CD4-positive, alpha-beta T cell treated with Interleukin-15 for 4 hours (primary cell): Measurements from ENCODE around the gene TIMM44.
A peak's percentile ranks its signal among the peaks of the same experiment; 100 is the strongest.
"Not testable (repeated sequence)": the region's sequence is repeated elsewhere in the genome, so short reads cannot be mapped to it uniquely, and the experiment has no call there.

Experiments used
- DNase-seq: peaks from one replicate; pipeline ENCODE4 v3.0.0-alpha.2; 2020; ENCODE audit warnings: low spot score

TIMM44 gene

DNA sequence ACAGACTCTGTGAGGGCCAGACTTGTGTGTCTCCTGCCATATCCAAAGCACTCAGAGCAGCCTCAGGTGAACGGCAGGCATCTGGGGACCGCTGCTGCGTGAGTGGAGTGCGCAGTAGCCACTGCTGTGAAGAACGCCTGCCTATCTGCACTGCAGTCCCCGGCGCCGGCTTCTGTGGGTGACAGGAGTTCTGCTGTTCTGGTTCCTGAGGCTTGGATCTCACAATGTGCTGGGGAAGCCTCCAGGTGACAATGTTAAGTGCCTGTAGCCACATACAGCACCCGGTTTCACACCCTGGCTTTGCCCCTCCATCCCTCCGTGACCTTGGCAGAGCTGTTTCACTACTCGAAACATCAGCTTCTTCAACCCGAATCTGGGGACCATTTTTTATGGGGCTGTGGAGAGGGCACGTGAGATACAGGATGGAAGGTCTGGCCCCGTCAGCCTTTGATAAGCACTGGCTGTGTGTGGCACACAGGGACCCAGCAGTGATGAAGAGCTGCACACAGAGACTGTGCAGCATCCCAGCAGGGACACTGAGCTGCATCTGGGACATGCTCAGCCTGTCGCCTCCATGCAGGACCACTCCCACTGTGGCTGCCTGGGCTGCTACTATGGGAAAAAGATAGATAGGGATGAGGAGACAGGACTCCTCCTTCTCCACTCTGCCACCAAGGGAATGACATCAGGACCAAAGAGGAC is 33.7 kb upstream of the TIMM44 start:
- DNase-seq = no peak

DNA sequence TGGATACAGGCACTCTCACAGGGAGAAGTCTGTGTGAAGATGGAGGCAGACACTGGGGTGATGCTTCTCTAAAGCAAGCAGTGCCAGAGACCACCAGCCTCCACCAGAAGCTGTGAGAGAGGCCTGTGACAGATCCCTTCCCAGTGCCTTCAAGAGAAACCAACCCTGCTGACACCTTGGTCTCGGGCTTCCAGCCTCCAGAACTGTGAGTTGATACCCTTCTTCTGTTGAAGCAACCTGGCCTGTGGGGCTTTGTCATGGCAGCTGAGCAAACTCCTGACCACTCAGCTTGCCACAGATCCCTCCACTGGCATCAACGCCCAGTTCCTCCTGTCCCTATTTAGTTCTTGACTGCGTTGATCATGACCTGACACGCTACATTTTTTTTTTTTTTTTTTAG is 33.0 kb upstream of the TIMM44 start:
- no peak for DNase-seq

DNA sequence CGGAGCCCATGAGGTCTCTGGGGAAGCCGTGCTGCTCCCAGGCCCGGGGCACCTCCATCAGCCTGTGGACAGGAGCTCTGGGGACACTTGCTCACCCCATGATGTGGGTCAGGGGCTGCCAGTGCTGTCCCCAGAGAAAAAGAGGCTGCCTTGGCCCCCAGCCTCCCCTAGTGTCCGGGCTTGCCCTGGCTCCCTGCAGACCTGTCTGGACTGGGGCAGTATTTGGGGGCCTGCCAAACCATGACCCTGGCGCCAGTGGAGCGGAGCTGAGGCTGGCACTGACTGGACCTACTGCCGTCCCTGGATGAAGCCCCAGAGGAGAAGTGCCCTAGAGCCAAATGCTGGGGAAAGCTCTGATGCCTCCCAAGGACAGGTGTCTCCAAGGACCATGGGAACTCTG is 31.6 kb upstream of the TIMM44 start:
- no peak for DNase-seq

DNA sequence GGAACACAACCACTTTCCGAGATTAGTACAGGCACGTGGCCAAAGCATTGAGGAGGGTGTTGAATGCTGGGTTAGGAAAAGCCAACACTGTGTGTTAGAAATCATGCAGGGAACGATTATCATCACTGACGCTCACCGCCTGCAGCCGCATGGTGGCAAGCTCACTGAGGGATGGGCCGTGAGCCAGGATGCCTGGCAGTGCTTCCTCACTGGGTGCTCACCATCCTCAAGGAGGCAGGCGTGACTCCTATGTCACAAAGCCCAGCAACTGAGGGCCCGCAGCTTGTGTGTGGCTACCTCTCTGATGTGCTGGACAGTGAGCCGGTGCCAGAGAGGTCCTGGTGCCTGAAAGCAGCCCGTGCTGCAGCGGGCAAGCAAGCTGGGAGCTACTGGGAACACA is 30.4 kb upstream of the TIMM44 start:
- no peak for DNase-seq

DNA sequence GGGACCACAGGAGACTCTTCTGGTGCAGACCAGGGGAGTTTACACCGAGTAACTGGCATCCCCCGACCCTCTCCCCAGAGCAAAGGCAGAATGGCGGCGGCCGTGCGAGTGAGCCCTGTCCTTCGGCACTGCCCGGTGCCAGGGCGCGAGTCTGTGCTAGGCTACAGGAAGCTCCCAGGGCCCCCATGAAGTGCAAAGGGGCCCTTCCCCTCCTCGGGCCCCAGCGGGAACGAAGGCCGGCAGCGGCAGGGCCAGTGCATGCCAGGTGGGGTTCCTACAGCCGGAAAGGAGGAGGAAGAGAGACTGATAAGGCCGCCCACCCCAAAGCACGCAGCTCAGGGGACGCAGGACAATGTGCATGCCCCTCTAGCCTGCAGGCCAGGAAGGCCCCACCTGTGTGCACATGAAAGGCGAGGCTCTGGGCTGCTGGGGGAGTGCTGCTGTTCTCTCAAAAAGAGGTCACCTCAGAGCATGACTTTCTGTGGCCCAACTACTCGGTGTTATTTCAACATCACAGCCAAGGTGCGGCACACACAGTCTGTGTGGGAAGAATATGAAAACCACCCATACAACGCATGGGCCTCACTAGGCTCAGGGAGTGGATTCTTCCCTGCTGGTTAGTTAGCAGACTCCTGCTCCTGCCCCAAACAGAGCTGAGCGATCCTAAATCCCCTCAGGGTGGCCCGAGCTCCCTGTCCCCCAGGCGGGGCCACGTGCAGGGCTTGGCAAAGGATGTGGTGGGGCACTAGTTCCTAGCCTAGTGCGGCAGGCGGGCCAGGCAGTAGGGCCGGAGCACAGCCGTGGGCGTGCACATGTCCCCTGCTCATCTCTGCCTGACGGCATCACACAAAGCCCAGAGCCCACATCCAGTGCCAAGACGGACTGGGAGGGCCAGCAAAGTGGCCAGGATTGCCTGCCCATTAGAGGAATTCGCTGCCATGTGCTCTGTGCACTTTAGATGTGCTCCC is 28.4 kb upstream of the TIMM44 start:
- no peak for DNase-seq

DNA sequence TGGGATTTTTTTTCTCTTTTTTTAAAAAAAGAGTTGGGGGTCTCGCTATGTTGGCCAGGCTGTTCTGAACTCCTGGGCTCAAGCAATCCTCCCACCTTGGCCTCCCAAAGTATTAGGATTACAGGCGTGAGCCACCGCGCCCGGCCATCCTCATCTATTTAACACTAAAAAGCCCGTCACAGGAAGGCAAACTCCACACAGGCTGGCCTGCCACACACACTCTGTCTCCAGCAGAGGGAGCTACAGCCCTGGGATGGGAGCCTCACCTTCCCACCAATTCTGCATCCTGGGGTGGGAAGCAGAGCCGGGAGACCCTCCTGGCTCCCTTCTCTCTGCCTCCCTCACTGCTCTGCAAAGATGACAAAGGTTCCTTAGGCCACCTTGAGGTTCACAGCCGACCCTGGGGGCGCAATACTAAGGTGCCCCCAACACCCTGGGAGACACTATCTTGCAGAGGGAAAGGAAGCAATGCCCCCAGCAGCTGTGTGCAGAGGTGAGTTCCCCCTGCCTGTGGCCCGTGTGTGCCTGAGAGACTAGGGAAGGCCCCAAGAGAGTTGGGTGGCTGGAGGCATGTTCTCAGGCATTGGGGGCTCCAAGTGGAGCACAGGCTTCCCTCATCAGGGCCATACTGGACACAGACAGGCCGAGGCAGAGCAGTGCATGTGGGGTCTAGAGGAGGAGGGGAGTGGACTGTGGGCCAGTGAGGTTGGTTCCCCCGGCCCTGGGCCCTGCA is 27.4 kb upstream of the TIMM44 start:
- peak; percentile 12 for DNase-seq

DNA sequence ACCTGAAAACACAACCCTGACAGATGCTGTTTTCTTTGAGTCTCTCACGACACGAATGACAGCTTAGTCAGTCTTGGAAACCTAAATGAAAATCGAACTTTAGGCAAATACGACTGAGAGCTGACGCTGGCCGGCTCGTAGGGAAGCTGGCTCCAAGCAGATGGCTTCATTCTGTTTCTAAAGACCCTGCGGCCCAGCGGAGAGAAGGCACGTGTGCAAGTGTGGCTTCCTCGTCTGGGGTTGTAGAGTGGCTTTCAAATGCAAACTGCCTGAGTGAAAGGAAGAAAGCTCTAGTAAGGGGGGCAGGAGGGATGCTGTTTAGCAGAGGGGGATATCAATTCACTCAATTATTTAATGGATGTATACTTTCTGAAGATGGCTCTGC is 26.1 kb upstream of the TIMM44 start:
- no peak for DNase-seq

DNA sequence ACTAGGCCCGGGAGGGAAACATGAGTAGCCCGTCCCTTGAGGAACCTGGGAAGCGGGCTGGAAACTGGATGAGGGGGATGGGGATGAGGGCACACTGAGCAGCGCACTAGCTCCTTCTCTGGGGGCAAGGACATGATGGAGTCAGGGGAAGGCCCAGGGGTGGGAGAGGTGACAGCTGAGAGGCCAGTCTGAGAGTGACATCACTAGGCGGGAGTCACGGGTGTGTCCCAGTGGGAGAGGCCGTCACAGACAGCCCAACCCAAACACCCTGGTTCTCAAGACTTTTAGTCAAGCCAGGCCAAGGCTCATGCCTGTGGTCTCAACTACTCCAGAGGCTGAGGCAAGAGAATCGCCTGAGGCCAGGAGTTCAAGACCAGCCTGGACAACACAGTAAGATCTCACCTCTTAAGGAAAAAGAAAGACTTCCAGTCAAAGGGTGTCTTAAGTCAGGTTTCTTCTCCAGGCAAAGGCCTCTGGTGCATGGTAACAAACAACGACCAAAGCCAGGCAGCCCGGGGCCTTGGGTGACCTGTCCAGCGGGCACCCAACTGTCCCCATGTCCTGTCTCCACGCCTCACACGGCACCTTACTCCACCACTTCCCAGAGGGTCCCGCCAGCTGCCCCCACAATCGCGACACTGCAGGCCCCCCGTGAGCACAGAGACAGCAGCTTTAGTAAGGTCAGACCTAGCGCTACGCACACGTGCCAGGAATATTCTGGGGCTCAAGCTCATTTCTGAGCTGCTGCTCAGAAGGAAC is 25.5 kb upstream of the TIMM44 start:
- no peak for DNase-seq

DNA sequence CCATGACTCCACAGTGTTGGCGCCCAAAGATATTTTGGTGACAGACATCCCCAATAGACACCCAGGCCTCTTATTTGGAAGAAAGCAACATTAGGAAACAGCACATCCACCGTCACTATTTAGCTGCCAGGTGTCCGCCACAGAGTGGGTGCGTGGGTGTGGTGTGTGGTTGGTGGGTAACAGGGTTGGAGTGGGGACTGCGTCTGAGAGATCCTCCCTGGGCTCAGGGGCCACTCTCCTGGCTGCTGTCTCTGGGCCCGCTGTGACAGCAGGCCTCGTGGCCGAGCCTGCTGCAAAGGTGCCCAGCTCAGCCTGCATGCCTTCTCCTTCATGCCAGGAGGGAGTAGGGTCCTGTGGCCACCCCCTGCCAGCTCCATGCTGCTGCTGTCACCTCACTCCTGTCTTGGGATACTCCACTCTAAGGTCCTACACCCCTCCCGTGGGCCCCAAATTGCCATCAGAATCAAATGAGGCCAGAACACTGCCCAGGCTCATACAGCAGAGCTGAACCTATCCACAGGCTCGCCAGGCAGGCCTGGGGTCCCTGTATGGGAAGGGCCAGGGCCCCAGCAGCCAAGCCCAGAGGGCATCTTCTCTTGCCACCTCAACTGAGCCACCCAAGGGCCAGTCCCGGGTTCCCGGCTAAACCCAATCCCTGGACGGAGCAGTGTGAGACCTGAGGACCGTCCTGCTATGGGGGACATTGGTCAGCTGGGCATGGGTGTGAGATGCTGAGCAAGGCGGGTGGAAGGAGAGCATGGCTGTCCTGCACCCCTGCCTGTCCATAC is 24.7 kb upstream of the TIMM44 start:
- DNase-seq = no peak

DNA sequence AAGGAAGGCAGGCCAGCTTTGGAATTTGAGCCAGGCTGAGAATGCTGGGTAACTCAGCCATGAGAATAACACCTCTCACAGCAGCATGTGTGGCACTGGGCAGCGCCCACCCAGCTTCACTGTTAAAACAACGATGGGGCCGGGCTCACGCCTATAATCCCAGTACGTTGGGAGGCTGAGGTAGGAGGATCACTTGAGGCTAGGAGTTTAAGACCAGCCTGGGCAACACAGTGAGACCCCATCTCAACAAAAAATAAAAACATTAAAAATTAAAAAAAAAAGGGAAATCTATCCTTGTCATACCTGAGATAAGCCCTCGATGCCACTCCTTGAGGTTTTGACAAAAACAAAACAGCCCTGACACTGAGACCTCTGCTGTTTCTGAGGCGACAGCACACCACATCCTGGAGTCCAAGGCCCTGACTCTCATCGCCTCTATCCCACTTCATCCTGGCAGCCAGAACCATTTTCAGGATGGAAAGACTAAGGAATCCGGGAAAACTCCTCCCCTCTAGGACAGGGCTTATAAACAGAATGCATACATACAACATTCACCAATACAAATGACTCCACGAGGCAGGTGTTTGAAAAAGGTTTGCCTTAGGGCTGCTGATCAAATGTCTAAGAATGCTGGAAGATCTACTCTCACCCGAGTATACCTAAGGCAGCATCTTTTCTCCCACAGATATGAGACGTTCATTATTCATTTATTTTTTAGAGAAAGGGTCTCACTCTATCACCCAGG is 22.6 kb upstream of the TIMM44 start:
- DNase-seq = no peak

DNA sequence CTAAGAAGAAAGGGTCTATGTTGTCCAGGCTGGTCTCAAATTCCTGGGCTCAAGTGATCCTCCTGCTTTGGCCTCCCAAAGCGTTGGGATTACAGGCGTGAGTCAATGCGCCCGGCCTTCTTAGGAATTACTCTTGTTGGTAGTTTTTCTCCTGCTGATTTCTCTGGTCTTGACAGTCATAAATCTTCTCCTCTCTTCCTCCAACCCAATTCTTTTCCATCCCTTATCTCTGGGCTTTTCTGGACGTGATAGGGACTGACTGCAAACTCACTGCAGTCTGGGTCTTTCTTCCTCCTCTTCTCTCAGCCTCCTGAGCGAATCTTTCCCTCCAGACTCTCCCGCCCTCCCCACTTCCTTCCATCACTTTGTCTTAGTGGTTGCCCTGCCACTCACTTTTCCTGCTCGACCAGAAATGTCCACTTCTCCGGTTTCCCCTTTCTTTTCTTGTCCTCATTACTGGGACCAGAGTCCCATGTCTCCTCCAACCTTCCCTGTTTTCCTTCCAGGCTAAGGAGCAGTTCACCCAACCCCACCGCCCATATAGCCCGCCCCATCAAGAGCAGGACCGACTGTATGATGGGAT is 21.9 kb upstream of the TIMM44 start:
- DNase-seq = no peak

DNA sequence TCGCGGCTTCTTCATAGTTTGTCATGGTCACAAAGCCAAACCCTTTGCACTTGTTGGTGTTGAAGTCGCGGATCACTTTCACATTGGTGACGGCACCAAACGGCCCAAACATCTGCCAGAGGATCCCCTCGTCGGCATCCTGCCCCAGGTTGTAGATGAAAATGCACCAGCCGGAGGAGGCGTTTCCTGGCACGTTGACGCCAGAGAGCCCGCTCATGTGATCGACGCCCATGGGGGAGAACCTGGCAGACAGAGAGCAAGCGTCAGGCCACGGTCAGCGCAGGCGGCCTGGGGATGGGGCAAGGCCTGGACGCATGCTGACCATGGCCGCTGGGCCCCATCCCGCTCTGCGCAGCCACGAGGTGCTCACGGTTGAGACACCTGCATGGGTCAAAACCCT is 20.1 kb upstream of the TIMM44 start:
- DNase-seq = no peak

DNA sequence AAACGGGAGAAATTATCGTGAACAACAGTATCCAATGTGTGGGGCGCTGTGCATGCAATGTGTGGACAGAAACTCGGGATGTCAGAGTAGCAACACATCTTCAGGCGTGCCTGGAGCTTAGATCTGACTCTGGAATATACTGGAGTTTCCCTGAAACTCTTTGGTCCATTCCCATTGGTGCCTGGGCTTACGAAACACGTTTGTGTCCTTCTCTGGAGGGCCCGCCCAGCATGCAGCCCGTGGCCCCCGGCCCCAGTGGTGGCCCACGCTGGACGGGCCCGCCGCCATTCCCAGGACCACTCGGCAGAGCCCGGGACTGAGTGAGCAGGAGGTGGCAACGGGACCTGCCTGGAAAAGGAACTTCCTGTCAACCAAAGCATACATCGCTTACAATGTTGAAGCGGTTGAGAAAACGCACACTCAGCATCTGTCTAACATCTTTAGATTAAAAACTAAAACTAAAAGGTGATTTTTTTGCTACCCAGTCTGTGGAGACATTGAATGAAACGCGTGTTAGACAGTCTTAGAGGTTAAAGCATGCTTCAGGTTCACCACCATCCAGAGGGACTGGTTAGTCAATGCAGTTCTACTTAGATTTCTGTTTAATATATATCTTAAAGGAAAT is 19.3 kb upstream of the TIMM44 start:
- no peak for DNase-seq

DNA sequence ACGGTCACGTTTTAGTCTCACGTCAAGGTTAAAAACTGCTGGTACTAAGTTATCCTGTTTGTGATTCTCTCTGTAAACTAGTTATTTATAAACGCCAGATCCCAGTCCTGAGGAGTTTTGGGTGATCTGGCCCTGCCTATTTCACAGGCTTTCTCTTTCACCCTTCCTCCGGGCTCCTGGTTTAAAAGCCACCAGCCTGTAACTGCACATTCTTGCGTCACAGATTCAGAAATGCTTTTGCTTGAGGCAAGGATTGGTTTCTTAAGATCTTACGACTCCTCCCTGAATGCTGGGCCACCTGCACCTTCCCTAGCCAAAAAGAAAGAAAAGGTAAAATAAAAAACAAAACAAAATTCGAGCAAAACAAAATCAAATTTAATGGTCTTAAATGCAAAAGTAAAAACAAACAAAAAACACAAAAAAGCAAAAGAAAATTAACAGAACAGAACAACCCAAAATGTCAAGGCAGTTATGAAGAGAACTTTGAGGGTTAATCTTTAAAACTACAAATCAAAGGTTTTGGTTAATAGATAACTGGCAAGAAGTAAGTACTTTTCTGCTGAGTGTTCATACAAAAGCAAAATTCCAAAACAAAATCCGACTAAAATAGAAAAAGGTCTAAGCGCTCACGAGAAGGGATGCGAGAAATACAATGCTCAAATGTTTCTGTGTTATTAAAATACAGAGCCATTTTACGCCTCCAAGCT is 18.6 kb upstream of the TIMM44 start:
- no peak for DNase-seq

DNA sequence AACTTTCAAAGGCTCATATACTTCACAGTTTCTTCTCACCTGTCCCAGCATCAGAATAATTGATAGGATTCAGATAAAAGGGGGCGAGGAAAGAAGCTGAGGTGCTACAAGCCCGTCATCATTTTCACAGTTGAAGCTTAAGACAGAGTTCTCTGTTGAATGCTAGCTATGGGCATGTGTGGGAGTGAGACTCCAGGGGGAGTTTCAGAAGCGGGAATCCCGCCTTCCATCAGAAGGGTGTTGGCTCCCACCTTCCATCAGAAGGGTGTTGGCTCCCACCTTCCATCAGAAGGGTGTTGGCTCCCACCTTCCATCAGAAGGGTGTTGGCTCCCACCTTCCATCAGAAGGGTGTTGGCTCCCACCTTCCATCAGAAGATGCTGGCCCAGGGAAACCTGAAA is 17.6 kb upstream of the TIMM44 start:
- not testable (repeated sequence) for DNase-seq

DNA sequence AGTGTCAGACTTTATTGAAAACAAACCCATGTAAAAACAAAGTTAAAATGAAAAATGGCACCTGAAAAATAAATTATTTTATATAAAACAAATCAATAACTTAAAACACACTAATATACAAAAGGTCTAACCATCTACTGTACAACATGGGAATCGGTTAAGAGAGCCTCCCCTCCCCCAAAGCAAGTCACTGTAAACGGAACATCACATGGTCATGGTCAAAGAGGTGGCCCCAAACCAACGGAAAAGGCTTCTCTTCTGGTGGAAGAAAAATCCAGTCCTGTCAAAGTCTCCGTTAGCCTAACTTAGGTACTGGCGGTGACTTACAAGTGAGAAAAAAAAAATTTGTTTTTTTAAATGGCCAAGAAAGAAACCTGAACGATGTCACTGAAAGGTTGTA is 15.7 kb upstream of the TIMM44 start:
- DNase-seq = no peak

DNA sequence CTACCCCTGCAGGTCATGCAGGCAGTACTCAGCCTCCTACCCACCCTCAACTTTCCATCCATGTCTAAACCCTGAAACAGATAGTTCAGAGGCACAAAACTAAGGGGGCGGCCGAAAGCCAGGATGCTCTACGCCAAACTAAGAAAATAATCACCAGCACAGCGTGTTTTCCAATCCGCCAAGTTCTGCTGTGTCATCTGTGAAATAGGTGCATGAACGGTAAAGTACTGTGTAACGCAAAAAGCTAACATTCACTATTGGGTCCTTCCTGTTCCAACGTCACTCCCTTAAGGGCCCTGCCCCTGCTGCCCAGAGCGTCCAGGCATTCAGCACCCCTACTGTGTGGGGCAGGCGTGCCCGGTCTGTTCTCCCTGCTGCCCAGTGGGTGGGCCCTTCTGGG is 12.2 kb upstream of the TIMM44 start:
- DNase-seq = no peak

DNA sequence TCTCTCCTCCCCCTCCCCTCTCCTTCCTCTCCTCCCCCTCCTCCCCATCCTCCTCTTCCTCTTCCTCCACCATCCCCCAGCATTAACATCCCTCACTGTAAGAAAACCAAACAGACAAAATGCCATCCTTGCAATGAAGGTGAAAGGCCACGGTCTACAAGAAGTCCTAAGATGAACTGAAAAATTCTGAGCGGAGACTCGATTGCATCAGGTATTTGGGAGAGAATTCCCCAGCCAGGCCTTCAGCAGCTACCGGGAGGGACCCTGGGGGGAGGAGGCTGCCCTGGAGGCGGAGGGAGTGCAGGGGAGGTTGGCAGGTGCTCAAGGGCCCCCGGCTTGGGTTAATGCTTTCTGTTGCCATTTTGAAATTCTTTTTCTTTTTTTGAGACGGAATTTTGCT is 10.1 kb upstream of the TIMM44 start:
- DNase-seq = no peak

DNA sequence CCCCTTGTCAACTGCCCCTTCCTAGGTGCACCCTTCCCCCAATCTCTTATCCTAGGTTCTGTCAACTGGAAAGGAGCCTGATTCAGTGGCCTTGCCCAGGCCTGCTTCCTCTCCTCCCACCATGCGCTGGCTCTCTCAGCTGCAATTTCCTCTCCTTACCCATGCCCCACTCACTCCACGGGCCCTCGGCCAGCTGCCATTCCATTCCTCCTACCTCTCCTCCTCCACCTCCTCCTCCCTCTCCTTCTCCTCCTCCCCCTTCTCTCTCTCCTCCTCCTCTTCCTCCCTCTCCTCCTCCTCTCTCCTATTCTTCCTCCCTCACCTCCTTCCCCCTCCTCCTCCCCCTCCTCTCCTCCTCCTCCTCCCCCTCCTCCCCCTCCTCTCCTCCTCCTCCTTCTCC is 9.6 kb upstream of the TIMM44 start:
- no peak for DNase-seq
